B cell (primary cell): ENCODE measurements around the gene AMBRA1. TPM values are rescaled to one million over a fixed set of nuclear protein-coding genes. Genes with fewer than 3 reads are reported as not detected.

ENCODE experiments used
- ATAC-seq: fragments of 200-7000 bp; cut with Tn5 transposase; one replicate; pipeline ENCODE4 v1.10.0; 2021; ENCODE audit warnings: low read depth, mild to moderate bottlenecking, moderate number of reproducible peaks, moderate library complexity
- CTCF ChIA-PET: fragments of 350-600 bp; sonication (Branson Sonifier 250); formaldehyde crosslinking; loops from one replicate; lab custom pipeline; 2021; ENCODE audit warnings: antibody characterized with exemption, inconsistent platforms; lab: Charles Lee
- POLR2A ChIA-PET: fragments of 350-600 bp; sonication (Branson Sonifier 250); formaldehyde crosslinking; loops from one replicate; lab custom pipeline; 2021; ENCODE audit warnings: antibody characterized with exemption; lab: Charles Lee
- DNase-seq: peaks from one replicate; pipeline ENCODE4 v3.0.0; 2013
- H2AFZ ChIP-seq: 2 replicates; pipeline ENCODE4 v1.6.1; 2012; ENCODE audit warnings: mild to moderate bottlenecking, low read depth, low read length; ENCODE audit not compliant: insufficient read depth, poor library complexity, severe bottlenecking
- H3K27ac ChIP-seq, 2 donors: 1 replicate in 1 of 2; 2 replicates in 1 of 2; pipeline ENCODE4 v1.5.1; 2012 to 2013; ENCODE audit warnings: low read length in 2 of 2, mild to moderate bottlenecking in 2 of 2, moderate library complexity in 1 of 2
- H3K27me3 ChIP-seq, 4 experiments: fragments of 200-600 bp in 1 of 4; sonication (generic) in 1 of 4; replicated peaks in 1 of 4; 1 replicate in 2 of 4; 2 replicates in 2 of 4; pipeline versions ENCODE4 v1.6.1 to v1.7.0; 2013 to 2016; ENCODE audit warnings: low read length in 3 of 4, mild to moderate bottlenecking in 2 of 4, mixed read lengths in 1 of 4, moderate library complexity in 1 of 4; ENCODE audit not compliant: insufficient read depth in 4 of 4, control insufficient read depth in 3 of 4; ENCODE audit errors: control extremely low read depth in 1 of 4
- H3K36me3 ChIP-seq, 2 experiments: replicated peaks in 1 of 2; 1 replicate in 1 of 2; 2 replicates in 1 of 2; pipeline versions ENCODE4 v1.6.1 to v1.7.1; 2013; ENCODE audit warnings: low read length in 1 of 2; ENCODE audit not compliant: insufficient read depth in 2 of 2, control insufficient read depth in 1 of 2; ENCODE audit errors: control extremely low read depth in 1 of 2, extremely low read depth in 1 of 2
- H3K4me1 ChIP-seq, 2 donors: fragments of 200-600 bp in 1 of 2; sonication (generic) in 1 of 2; 1 replicate in 1 of 2; 2 replicates in 1 of 2; pipeline versions ENCODE4 v1.5.1 to v1.6.1; 2013 to 2017; ENCODE audit warnings: low read length in 2 of 2; ENCODE audit not compliant: control insufficient read depth in 2 of 2, insufficient read depth in 2 of 2
- H3K4me2 ChIP-seq: replicated peaks from 2 replicates; pipeline ENCODE3; 2012; ENCODE audit warnings: mild to moderate bottlenecking, low read depth, low read length; ENCODE audit not compliant: poor library complexity, severe bottlenecking
- H3K4me3 ChIP-seq, 5 experiments: fragments of 200-600 bp in 1 of 5; sonication (generic) in 1 of 5; 1 replicate in 3 of 5; 2 replicates in 2 of 5; pipeline versions ENCODE4 v1.5.1 to v1.7.0; 2011 to 2016; ENCODE audit warnings: low read length in 4 of 5, mild to moderate bottlenecking in 4 of 5, low read depth in 2 of 5, control low read depth in 1 of 5, moderate library complexity in 1 of 5; ENCODE audit not compliant: insufficient read depth in 1 of 5; ENCODE audit errors: control extremely low read depth in 1 of 5, extremely low read depth in 1 of 5
- H3K79me2 ChIP-seq: fragments of 200-600 bp; sonication (generic); one replicate; pipeline ENCODE4 v1.6.0; 2016; ENCODE audit warnings: low read length; ENCODE audit not compliant: control insufficient read depth, insufficient read depth
- H3K9ac ChIP-seq: fragments of 200-600 bp; sonication (generic); 2 replicates; pipeline ENCODE4 v1.6.1; 2017; ENCODE audit warnings: mild to moderate bottlenecking, low read length, moderate library complexity
- H3K9me3 ChIP-seq, 3 donors: one replicate each; pipeline versions ENCODE4 v1.6.1 to v1.7.1; 2013; ENCODE audit warnings: low read length in 2 of 3; ENCODE audit not compliant: control insufficient read depth in 2 of 3, insufficient read depth in 1 of 3; ENCODE audit errors: control extremely low read depth in 1 of 3
- H4K20me1 ChIP-seq: 2 replicates; pipeline ENCODE4 v1.6.0; 2012; ENCODE audit warnings: mild to moderate bottlenecking, low read length; ENCODE audit not compliant: insufficient read depth, control insufficient read depth, poor library complexity, severe bottlenecking
- H3K27ac Mint-ChIP-seq: one replicate; pipeline ENCODE4 v1.8.0; 2021; ENCODE audit warnings: mixed read lengths
- H3K27me3 Mint-ChIP-seq: one replicate; pipeline ENCODE4 v1.8.0; 2021; ENCODE audit warnings: mixed read lengths
- H3K4me1 Mint-ChIP-seq: one replicate; pipeline ENCODE4 v1.8.0; 2021; ENCODE audit warnings: mixed read lengths
- H3K4me3 Mint-ChIP-seq: one replicate; pipeline ENCODE4 v1.8.0; 2021; ENCODE audit warnings: mixed read lengths
- H3K9me3 Mint-ChIP-seq: one replicate; pipeline ENCODE4 v1.8.0; 2022; ENCODE audit warnings: mixed read lengths; ENCODE audit not compliant: insufficient read depth
- EZH2 ChIP-seq: IDR thresholded peaks from 2 replicates; pipeline ENCODE4 v1.6.1; 2012; ENCODE audit warnings: borderline replicate concordance, low read depth, mild to moderate bottlenecking, moderate library complexity, low read length; ENCODE audit not compliant: insufficient read depth, poor library complexity, severe bottlenecking
- WGBS: methylation state at CpG from one replicate; pipeline ENCODE4 v1.1.5; 2013; ENCODE audit warnings: missing lambda C conversion rate; ENCODE audit not compliant: insufficient coverage; 5-methylcytosine and 5-hydroxymethylcytosine counted together
- intact Hi-C: fragments of 100-400 bp; cut with micrococcal nuclease; formaldehyde crosslinking; loops from one replicate; pipeline ENCODE4 v1.10.0; 2022
- polyA plus RNA-seq: library from polyadenylated mRNA; depleted of rRNA; stranded (reverse); fragments of >200 nt; gene quantifications from 2 replicates; pipeline ENCODE4 v1.2.3, GENCODE V29; 2012
- total RNA-seq, 2 donors: library from RNA; stranded (reverse); fragments of 120-200 nt in 1 of 2; gene quantifications; 1 replicate in 1 of 2; 2 replicates in 1 of 2; pipeline versions ENCODE4 v1.2.3 to v1.2.4, GENCODE V29; 2013 to 2022
- TF ChIP-seq, protein P1 (sequence below): fragments of 200-600 bp; IDR thresholded peaks from one replicate; pipeline ENCODE4 v1.8.0; 2022; ENCODE audit warnings: antibody characterized with exemption, mild to moderate bottlenecking

The AMBRA1 gene
- total and polyA plus RNA-seq, 2 donors (not counting 1 experiment from before 2014, with no cell fraction given) = 13.8 to 36.1 TPM

DNA sequence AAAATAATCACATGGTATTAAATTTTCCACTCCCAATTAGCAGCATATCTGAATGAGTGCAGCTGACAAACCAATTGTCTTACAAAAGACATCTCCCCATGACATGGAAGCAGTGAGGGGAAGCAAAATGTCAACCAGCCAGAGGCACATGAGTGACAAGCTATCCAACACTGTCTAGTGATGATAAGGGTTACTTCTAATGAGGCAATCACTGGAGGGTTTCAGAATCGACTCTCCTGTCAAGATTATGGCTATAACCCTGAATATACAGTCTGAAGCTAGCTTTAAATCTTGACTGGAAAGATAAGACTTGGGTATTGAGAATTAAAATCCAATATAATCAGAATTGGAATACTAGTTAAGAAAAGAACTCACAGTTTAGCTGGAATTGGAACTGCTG, 50.3 kb downstream of the AMBRA1 start:
- Histone ChIP-seq H3K36me3 (peaks cover 24 to 65% of the 10 kb centered on the region in 2 experiments), H3K4me1 (no peaks in the 10 kb centered on the region), H4K20me1 (peaks cover 23% of the 10 kb centered on the region), H3K27me3 (no peaks in the 10 kb centered on the region), H3K27ac (no peak overlapping the region), H3K9me3 (no peaks in the 10 kb centered on the region), H2AFZ (no peak overlapping the region), H3K9ac (no peak overlapping the region), H3K4me3 (no peak overlapping the region), H3K79me2 (peaks cover 59% of the 10 kb centered on the region), H3K4me2 (no peak overlapping the region)
- no peak overlapping the region for H3K27ac Mint-ChIP-seq
- TF ChIP-seq, protein P1, sequence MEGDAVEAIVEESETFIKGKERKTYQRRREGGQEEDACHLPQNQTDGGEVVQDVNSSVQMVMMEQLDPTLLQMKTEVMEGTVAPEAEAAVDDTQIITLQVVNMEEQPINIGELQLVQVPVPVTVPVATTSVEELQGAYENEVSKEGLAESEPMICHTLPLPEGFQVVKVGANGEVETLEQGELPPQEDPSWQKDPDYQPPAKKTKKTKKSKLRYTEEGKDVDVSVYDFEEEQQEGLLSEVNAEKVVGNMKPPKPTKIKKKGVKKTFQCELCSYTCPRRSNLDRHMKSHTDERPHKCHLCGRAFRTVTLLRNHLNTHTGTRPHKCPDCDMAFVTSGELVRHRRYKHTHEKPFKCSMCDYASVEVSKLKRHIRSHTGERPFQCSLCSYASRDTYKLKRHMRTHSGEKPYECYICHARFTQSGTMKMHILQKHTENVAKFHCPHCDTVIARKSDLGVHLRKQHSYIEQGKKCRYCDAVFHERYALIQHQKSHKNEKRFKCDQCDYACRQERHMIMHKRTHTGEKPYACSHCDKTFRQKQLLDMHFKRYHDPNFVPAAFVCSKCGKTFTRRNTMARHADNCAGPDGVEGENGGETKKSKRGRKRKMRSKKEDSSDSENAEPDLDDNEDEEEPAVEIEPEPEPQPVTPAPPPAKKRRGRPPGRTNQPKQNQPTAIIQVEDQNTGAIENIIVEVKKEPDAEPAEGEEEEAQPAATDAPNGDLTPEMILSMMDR = no peak
- TF ChIP-seq EZH2 = no peak
- ChIA-PET CTCF (interaction anchor here (1.0 kb wide), 1 partner anchor 12 kb away, joined by 3 read pairs; no protein-coding TSS in a partner anchor), POLR2A (no interaction called here)
- intact Hi-C loops = no loop called here
- H3K4me3 Mint-ChIP-seq = no peak overlapping the region
- no CpG with 5 or more reads among the region's 1 CpG for WGBS
- ATAC-seq (no peak), DNase-seq (no peak)
- H3K4me1 Mint-ChIP-seq = no peaks in the 10 kb centered on the region
- H3K27me3 Mint-ChIP-seq = no peaks in the 10 kb centered on the region
- H3K9me3 Mint-ChIP-seq = no peaks in the 10 kb centered on the region

DNA sequence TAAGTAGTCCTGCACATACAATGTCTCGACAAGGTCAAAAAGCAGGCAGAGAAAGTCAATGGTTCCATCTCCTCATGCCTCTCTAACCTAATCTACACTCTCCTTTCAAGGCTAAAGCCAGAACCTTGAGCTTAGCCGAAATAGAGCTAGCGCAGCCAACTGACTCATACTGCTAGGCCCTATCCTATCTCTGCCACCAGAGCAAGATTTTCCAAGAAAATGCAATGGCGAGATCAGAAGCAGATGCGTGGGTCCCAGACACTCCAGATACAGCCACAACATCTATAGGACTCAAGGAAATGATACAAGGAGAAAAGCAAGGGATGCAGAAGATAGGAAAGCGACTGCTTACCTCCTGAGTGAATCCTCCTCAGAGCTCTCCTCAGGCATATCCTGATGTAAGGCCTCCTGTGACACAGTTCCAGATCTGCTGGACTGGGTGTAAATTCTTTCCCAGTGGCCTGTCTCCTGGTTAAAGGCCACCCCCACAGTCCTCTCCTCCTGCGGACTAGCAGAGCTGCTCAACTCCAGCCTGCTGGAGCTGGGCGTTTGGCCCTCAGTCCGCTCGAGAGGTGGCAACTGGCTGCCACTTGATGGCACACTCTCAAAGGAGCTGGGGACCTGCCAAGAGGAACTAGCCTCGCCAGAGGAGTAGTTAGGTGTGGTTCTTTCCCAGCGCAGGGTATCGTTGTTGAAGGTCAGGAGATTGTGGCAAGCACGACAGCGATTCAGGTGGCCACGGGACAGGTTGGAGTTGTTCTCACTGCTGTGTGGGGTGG, 52.0 kb downstream of the AMBRA1 start:
- intact Hi-C loops = no loop called here
- CTCF ChIA-PET = interaction anchor here (0.6 to 1.0 kb wide), 4 partner anchors 8 to 19 kb away, joined by 3 to 4 read pairs (median 3); no protein-coding TSS in a partner anchor
- H3K27ac ChIP-seq = no peak overlapping the region
- POLR2A ChIA-PET = no interaction called here
- H4K20me1 ChIP-seq = peaks cover 32% of the 10 kb centered on the region
- no peaks in the 10 kb centered on the region for H3K27me3 ChIP-seq
- no peak for DNase-seq
- Mint-ChIP-seq H3K27ac (no peak overlapping the region), H3K27me3 (no peaks in the 10 kb centered on the region), H3K9me3 (no peaks in the 10 kb centered on the region), H3K4me1 (peaks cover 5% of the 10 kb centered on the region), H3K4me3 (no peak overlapping the region)
- H3K4me1 ChIP-seq = no peaks in the 10 kb centered on the region
- H2AFZ ChIP-seq = no peak overlapping the region
- H3K9me3 ChIP-seq = no peaks in the 10 kb centered on the region
- TF ChIP-seq, protein P1 = no peak
- TF ChIP-seq EZH2 = no peak
- peaks cover 18 to 62% of the 10 kb centered on the region in 2 experiments for H3K36me3 ChIP-seq
- H3K4me3 ChIP-seq = no peak overlapping the region
- ATAC-seq = no peak
- peaks cover 66% of the 10 kb centered on the region for H3K79me2 ChIP-seq
- WGBS = 96% methylated on average over 15 of the region's 16 CpGs
- no peak overlapping the region for H3K9ac ChIP-seq
- no peak overlapping the region for H3K4me2 ChIP-seq
